WERI-Rb-1 (cell line): ENCODE results near the gene VPS37C.

Experiments
- DNase-seq: peaks from one replicate; pipeline ENCODE4 v3.0.0-alpha.2; 2020
- H3K27ac ChIP-seq: fragments of 250-450 bp; sonication (Bioruptor Pico); 2 replicates; pipeline ENCODE4 v1.5.1; 2020; ENCODE audit warnings: mild to moderate bottlenecking, moderate library complexity
- H3K27me3 ChIP-seq: fragments of 250-450 bp; sonication (Bioruptor Pico); 2 replicates; pipeline ENCODE4 v1.5.1; 2021; ENCODE audit warnings: mild to moderate bottlenecking, low read depth, moderate library complexity; ENCODE audit not compliant: insufficient read depth, severe bottlenecking
- H3K36me3 ChIP-seq: fragments of 250-450 bp; sonication (Bioruptor Pico); 2 replicates; pipeline ENCODE4 v1.5.1; 2020; ENCODE audit warnings: mild to moderate bottlenecking, moderate library complexity
- H3K4me3 ChIP-seq: 2 replicates; pipeline ENCODE4 v1.5.1; 2011; ENCODE audit warnings: low read depth, mild to moderate bottlenecking, control low read depth, low read length
- H3K9me3 ChIP-seq: fragments of 250-450 bp; sonication (Bioruptor Pico); 2 replicates; pipeline ENCODE4 v1.5.1; 2021; ENCODE audit warnings: mild to moderate bottlenecking, moderate library complexity; ENCODE audit not compliant: severe bottlenecking
- CTCF ChIP-seq: IDR thresholded peaks from 2 replicates; pipeline ENCODE4 v1.5.1; 2011; ENCODE audit warnings: low read depth, mild to moderate bottlenecking, control low read depth, inconsistent platforms, low read length

Gene VPS37C

GRCh38 chr11:61117168-61117520, 44.1 kb downstream of the VPS37C start:
- DNase-seq = no peak
- no peak for TF ChIP-seq CTCF
- Histone ChIP-seq H3K9me3 (no peaks in the 10 kb centered on the region), H3K4me3 (no peak overlapping the region), H3K36me3 (no peaks in the 10 kb centered on the region), H3K27me3 (no peaks in the 10 kb centered on the region), H3K27ac (no peak overlapping the region)

DNA sequence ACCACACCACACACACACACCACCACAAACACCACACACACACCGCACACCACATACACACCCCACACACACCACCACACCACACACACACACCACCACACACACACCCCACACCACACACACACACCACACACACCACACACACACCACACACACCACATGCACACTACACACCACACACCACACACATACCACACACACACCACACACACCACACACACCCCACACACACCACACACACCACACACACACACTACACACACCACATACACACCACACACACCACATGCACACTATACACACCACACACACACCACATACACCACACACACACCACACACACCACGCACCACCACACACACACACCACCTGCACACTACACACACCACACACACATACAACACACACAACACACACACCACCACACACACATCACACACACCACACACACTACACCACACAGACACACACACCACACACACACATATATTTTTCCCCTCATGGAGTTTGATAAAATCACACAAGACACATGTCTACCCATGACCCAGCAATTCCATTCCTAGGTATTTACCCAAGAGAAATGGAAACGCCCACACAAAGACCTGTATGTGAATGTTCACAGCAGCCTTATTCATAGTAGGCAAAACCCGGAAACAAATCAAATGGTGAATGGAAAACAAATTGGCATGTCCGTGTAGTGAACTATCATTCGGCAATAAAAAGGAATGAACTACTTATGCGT, 44.6 kb downstream of the VPS37C start:
- no peak overlapping the region for H3K4me3 ChIP-seq
- DNase-seq = no peak
- H3K27ac ChIP-seq = no peak overlapping the region
- H3K27me3 ChIP-seq = no peaks in the 10 kb centered on the region
- no peaks in the 10 kb centered on the region for H3K36me3 ChIP-seq
- H3K9me3 ChIP-seq = no peaks in the 10 kb centered on the region
- no peak for TF ChIP-seq CTCF

DNA sequence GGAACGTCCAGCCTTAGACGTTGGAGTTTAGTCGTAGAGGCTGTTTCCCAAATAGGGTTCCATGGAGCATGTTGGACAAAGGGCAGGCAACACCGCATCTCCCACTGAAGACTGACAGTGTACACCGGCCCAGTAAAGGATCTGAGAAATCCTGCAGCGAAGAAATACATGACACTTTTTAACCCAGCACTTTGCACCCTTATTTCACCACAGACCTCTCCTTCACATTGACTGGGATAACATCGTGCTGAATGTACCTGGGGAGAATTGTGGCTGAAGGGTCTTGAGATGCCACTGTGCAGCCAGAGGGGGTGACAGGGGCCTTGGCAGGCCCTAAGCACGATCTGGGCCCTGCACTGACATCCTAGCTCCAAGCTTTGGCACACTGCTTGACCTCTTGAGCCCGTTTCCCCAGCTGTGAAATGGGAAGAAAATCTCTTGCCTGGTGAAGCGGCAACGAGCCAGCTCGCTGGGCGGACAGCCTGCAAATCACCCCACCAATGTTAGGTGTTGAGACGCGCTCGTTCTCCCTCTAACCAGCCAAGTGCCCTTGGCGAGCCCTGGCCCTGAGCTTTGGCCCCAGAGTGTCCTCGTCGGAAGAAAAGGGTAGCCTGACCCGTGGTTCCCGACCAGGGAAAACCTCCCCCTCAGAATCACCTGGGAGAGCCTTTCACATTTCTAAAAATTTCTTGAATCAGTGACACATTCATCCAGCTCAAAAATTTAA, 45.6 kb downstream of the VPS37C start:
- no peak overlapping the region for H3K27ac ChIP-seq

DNA sequence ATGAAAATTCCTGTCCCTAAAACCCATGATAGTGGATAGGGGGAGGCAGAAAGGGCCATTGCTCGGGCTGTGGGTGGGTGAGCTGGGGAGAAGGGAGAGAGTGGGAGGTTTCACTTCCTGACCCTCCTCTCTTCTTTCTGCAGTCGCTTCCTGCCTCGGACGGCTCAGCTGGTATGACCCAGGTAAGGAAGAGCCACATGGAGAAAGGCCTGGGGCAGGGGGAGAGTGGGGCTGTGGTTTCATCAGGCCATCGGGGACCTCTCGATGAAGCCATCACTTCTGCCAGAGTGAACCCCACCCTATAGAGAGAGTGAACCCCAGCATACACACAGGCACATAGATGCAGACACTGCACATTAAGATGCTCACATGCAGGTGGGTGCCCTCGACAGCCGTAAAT, 46.3 kb downstream of the VPS37C start:
- Histone ChIP-seq H3K9me3 (no peaks in the 10 kb centered on the region), H3K4me3 (no peak overlapping the region), H3K27me3 (no peaks in the 10 kb centered on the region), H3K27ac (no peak overlapping the region), H3K36me3 (no peaks in the 10 kb centered on the region)
- DNase-seq = no peak
- TF ChIP-seq CTCF = no peak

More for the DNA sequence above, 45.6 kb downstream of the VPS37C start:
- no peak for TF ChIP-seq CTCF
- Histone ChIP-seq H3K4me3 (no peak overlapping the region), H3K9me3 (no peaks in the 10 kb centered on the region), H3K36me3 (no peaks in the 10 kb centered on the region), H3K27me3 (no peaks in the 10 kb centered on the region)
- no peak for DNase-seq

- TF ChIP-seq CTCF = no peak
- no peak for DNase-seq
- no peak overlapping the region for H3K27ac ChIP-seq
- H3K4me3 ChIP-seq = no peak overlapping the region
- H3K9me3 ChIP-seq = no peaks in the 10 kb centered on the region
- H3K36me3 ChIP-seq = no peaks in the 10 kb centered on the region
- no peaks in the 10 kb centered on the region for H3K27me3 ChIP-seq
These were observed 48.0 kb downstream of the VPS37C start for GRCh38 chr11:61113201-61113600.
